Activated T-cell treated with anti-CD3 and anti-CD28 coated beads for 24 hours (primary cell): ENCODE results near the gene OSBP2.

Experiments
- DNase-seq: peaks from one replicate; pipeline ENCODE4 v3.0.0-alpha.2; 2020; ENCODE audit warnings: low read depth

The OSBP2 gene

GRCh38 chr22:30810105-30810504, 115.4 kb downstream of the OSBP2 start:
- DNase-seq: no peak

GRCh38 chr22:30813936-30814335, 119.3 kb downstream of the OSBP2 start:
- DNase-seq: no peak

GRCh38 chr22:30816413-30816812, 121.7 kb downstream of the OSBP2 start:
- DNase-seq: no peak

GRCh38 chr22:30821381-30821780, 126.7 kb downstream of the OSBP2 start:
- no peak for DNase-seq

GRCh38 chr22:30821863-30822215, 127.2 kb downstream of the OSBP2 start:
- DNase-seq: no peak

GRCh38 chr22:30822216-30823014, 127.7 kb downstream of the OSBP2 start:
- no peak for DNase-seq

GRCh38 chr22:30823015-30823370, 128.3 kb downstream of the OSBP2 start:
- no peak for DNase-seq

- no peak for DNase-seq
Measured at GRCh38 chr22:30824096-30824495, 129.4 kb downstream of the OSBP2 start.

GRCh38 chr22:30824711-30825110, 130.0 kb downstream of the OSBP2 start:
- no peak for DNase-seq

- DNase-seq: no peak
Measured at GRCh38 chr22:30825711-30826505, 131.2 kb downstream of the OSBP2 start.

- no peak for DNase-seq
Measured at GRCh38 chr22:30826670-30827355, 132.1 kb downstream of the OSBP2 start.

- no peak for DNase-seq
Measured at GRCh38 chr22:30827646-30828045, 133.0 kb downstream of the OSBP2 start.

GRCh38 chr22:30828187-30829155, 133.8 kb downstream of the OSBP2 start:
- DNase-seq: no peak

GRCh38 chr22:30829901-30830550, 135.4 kb downstream of the OSBP2 start:
- no peak for DNase-seq

- no peak for DNase-seq
Measured at GRCh38 chr22:30830907-30831306, 136.2 kb downstream of the OSBP2 start.

- no peak for DNase-seq
Measured at GRCh38 chr22:30832407-30832987, 137.8 kb downstream of the OSBP2 start.

- DNase-seq: no peak
Measured at GRCh38 chr22:30833322-30833721, 138.6 kb downstream of the OSBP2 start.

- no peak for DNase-seq
Measured at GRCh38 chr22:30837531-30837930, 142.9 kb downstream of the OSBP2 start.

- no peak for DNase-seq
Measured at GRCh38 chr22:30838111-30838510, 143.4 kb downstream of the OSBP2 start.

- DNase-seq: no peak
Measured at GRCh38 chr22:30841273-30841672, 146.6 kb downstream of the OSBP2 start.

- DNase-seq: no peak
Measured at GRCh38 chr22:30843245-30843644, 148.6 kb downstream of the OSBP2 start.
